Measurements from ENCODE around the gene S1PR2. TPM values are rescaled to one million over a fixed set of nuclear protein-coding genes. Genes with fewer than 3 reads are reported as not detected.

S1PR2 gene
- total RNA-seq, 4 donors from 2014 or later, result 0.80 to 7.1 (median 3.5) TPM

- TF ChIP-seq POLR2A (IDR thresholded peaks at IDR 0.05), result no peak
- in situ Hi-C loops (cut with MboI; ENCODE audit: low pct_ligation_motif_present in 1 of 4, low pct_unique_long_range_greater_than_20kb in 1 of 4, low sequenced_read_pairs in 3 of 4) (no loop called here), intact Hi-C loops (cut with DNase I; ENCODE audit: low total_unique reads) (no loop called here)
- Histone ChIP-seq H3K9me3 (no peaks in the 10 kb centered on the region), H3K4me3 (peak overlapping the region; percentile 63 to 87 (median 80)), H3K27ac (peak overlapping the region; percentile 87 to 91 (median 88)), H3K36me3 (peaks cover 0 to 26% (median 3%) of the 10 kb centered on the region in 4 donors), H3K4me1 (peaks cover 6 to 22% (median 18%) of the 10 kb centered on the region in 4 donors), H3K27me3 (no peaks in the 10 kb centered on the region)
- WGBS, 2 donors (ENCODE audit: low coverage in 1 of 2), result 20% methylated on average over 8 of the region's 8 CpGs; no CpG with 5 or more reads in 1 of the 2 donors
- DNase-seq, result no peak
These were observed 21.6 kb upstream of the S1PR2 start for GRCh38 chr19:10252707-10253106.

DNA sequence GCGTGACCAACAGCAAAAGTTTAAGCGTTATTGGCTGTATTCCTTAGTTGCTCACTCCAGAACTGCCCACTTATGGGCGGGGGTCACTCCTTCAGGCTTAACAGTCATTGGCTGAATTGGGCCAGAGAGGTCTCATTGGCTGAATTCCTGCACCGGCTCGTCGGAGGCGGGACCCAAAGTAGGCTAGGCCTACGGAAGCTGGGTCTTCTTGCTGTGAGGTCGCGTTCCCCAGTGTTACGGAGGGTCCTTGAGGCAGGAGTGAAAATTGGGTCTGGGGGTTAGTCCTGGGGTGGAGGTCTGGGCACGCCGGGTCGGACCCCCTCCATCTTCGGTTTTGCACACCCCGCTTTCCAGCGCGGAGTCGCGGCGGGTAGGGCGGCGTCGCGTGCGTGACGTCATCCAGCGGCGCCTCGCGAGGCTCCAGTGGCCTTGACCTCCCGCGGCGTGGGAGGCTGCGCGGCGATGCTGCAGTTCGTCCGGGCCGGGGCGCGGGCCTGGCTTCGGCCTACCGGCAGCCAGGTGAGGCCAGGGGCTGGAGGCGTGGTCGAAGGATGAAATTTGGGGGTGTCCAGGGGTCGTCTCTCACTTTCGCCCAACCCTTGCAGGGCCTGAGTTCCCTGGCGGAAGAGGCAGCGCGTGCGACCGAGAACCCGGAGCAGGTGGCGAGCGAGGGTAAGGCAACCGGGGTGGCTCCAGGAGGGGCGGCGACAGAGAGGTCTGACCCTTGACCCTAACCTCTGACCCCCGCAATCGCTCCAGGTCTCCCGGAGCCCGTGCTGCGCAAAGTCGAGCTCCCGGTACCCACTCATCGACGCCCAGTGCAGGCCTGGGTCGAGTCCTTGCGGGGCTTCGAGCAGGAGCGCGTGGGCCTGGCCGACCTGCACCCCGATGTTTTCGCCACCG lies 20.9 kb upstream of the S1PR2 start, which contains the start of gene MRPL4:
Gene MRPL4, plus strand, starts transcription at position 423 of the 903 bp plus-strand sequence. Its CDS starts 40 bp downstream, at position 463.
- in situ Hi-C loops (cut with MboI; ENCODE audit: low pct_ligation_motif_present in 1 of 4, low pct_unique_long_range_greater_than_20kb in 1 of 4, low sequenced_read_pairs in 3 of 4), result no loop called here
- intact Hi-C loops (cut with DNase I; ENCODE audit: low total_unique reads), result no loop called here
- no peaks in the 10 kb centered on the region for H3K9me3 ChIP-seq
- DNase-seq, result peak; percentile 96
- peak within 1 kb of the TSS; percentile 63 to 87 (median 80) for H3K4me3 ChIP-seq
- peaks cover 6 to 22% (median 18%) of the 10 kb centered on the region in 4 donors for H3K4me1 ChIP-seq
- no peaks in the 10 kb centered on the region for H3K27me3 ChIP-seq
- H3K36me3 ChIP-seq, result peaks cover 0 to 19% (median 0%) of the 10 kb centered on the region in 4 donors
- peak in 2 of 5 experiments; percentile 22 to 35 for TF ChIP-seq CTCF (IDR thresholded peaks at IDR 0.05)
- TF ChIP-seq POLR2A (IDR thresholded peaks at IDR 0.05), result peak; percentile 69
- TF ChIP-seq POLR2AphosphoS5 (IDR thresholded peaks at IDR 0.05), result peak; percentile 54 to 92 (median 90)
- TF ChIP-seq EP300 (IDR thresholded peaks at IDR 0.05; ENCODE audit: low read depth), result no peak
- peak within 1 kb of the TSS; percentile 87 to 91 (median 88) for H3K27ac ChIP-seq
- 0% methylated on average over 1 to 42 of the region's 77 CpGs for WGBS, 2 donors (ENCODE audit: low coverage in 1 of 2)

- H3K27ac ChIP-seq, result no peak overlapping the region
- H3K9me3 ChIP-seq, result no peaks in the 10 kb centered on the region
- TF ChIP-seq POLR2AphosphoS5 (IDR thresholded peaks at IDR 0.05), result no peak
- no peak for TF ChIP-seq CTCF (IDR thresholded peaks at IDR 0.05)
- no peak for TF ChIP-seq POLR2A (IDR thresholded peaks at IDR 0.05)
- no peak for TF ChIP-seq EP300 (IDR thresholded peaks at IDR 0.05; ENCODE audit: low read depth)
- no peak for DNase-seq
- no peaks in the 10 kb centered on the region for H3K27me3 ChIP-seq
- H3K36me3 ChIP-seq, result no peaks in the 10 kb centered on the region
- peaks cover 0 to 15% (median 11%) of the 10 kb centered on the region in 4 donors for H3K4me1 ChIP-seq
- 80 to 81% methylated on average over 3 to 6 of the region's 6 CpGs for WGBS, 2 donors (ENCODE audit: low coverage in 1 of 2)
- H3K4me3 ChIP-seq, result no peak overlapping the region
- in situ Hi-C loops (cut with MboI; ENCODE audit: low pct_ligation_motif_present in 1 of 4, low pct_unique_long_range_greater_than_20kb in 1 of 4, low sequenced_read_pairs in 3 of 4) (loop anchor here in 2 of 4 donors (10.0 to 25.0 kb wide), 3 partner anchors 52 to 322 kb away; partner anchors contain the start of genes ANGPTL6 (in 1 of the 2), DNMT1 (in 1 of the 2), EIF3G (in 1 of the 2) and P2RY11 (in 1 of the 2)), intact Hi-C loops (cut with DNase I; ENCODE audit: low total_unique reads) (no loop called here)
These were observed 15.4 kb upstream of the S1PR2 start for GRCh38 chr19:10246511-10246910.

DNA sequence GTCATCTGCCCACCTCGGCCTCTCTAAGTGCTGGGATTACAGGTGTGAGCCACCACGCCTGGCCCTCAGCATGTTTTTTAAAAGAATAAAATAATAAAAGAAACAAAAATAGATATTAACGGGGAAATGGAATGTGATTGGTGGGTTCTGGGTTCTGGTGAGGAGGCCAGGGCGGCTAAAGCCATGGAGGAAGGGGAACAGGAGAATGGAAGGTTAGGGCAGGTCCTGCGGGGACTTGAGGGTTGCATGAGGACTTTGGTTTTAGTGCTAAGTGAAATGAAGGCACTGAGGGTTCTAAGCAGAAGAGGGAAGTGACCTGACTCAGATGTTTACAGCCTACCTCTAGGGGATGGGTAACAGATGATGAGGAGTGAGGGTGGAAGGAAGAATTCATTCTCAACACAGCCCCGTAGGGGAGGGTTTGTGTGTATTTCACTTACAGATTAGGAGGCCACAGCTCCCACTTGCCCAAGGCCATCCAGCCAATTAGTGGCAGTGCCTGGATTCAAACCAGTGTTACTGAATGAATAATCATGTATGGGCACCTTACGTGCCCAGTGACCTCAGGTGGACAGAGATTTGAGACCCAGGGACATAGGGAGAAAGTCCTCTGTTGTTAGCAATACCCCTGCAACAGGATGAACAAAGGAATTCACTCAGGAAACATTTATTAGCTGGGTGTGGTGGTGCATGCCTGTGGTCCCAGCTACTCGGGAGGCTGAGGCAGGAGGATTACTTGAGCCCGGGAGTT lies 14.2 kb upstream of the S1PR2 start:
- H3K27ac ChIP-seq, result no peak overlapping the region
- intact Hi-C loops (cut with DNase I; ENCODE audit: low total_unique reads) (no loop called here), in situ Hi-C loops (cut with MboI; ENCODE audit: low pct_ligation_motif_present in 1 of 4, low pct_unique_long_range_greater_than_20kb in 1 of 4, low sequenced_read_pairs in 3 of 4) (loop anchor here in 2 of 4 donors (10.0 to 25.0 kb wide), 3 partner anchors 51 to 321 kb away; partner anchors contain the start of genes ANGPTL6 (in 1 of the 2), DNMT1 (in 1 of the 2), EIF3G (in 1 of the 2) and P2RY11 (in 1 of the 2))
- 71 to 81% methylated on average over 6 to 9 of the region's 9 CpGs for WGBS, 2 donors (ENCODE audit: low coverage in 1 of 2)
- H3K4me1 ChIP-seq, result peaks cover 0 to 6% (median 4%) of the 10 kb centered on the region in 4 donors
- no peaks in the 10 kb centered on the region for H3K27me3 ChIP-seq
- DNase-seq, result no peak
- no peaks in the 10 kb centered on the region for H3K9me3 ChIP-seq
- no peak for TF ChIP-seq POLR2A (IDR thresholded peaks at IDR 0.05)
- H3K4me3 ChIP-seq, result no peak overlapping the region
- no peaks in the 10 kb centered on the region for H3K36me3 ChIP-seq

Measured in transverse colon (tissue), 4 donors.